ENCODE measurements around the gene TXNRD1. TPM values are rescaled to one million over a fixed set of nuclear protein-coding genes. Genes with fewer than 3 reads are reported as not detected.

Gene TXNRD1
- total RNA-seq, 1 experiment from 2014 or later: 327 TPM

DNA sequence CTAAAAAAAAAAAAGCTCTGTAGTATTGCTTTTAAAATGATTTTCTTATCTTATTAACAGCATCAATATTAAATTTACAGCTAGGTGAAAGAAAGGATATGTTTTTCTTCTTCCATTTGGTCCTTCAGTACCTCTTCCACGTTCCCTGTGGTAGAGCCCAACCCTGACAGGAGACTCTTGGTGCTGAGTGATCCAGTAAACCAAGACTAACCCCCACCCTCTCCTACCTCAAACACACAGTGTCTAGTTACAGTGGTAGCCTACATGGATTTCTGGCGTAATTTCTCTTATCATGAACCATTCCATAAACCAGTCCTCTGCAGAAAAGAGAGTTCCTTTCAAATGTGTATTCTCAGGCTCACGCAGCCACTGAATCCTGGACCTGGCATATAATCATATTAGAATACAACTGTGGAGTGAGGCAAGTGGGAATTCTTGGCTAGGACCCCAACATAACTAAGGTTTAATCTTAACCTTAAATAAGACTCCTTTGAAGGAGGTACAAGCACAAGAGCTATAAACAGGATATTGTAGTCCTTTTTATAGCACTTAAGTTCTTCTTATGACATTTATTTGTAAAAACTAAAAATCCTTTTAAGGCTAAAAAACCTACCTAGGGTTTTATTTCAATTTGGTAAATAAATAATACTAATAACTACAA is 27.1 kb downstream of the TXNRD1 start:
- POLR2A ChIA-PET: interaction anchor here (1.3 kb wide), 1 partner anchor 20 kb away, joined by 4 read pairs; no protein-coding TSS in a partner anchor
- H3K4me1 ChIP-seq (ENCODE audit: control insufficient read depth in 1 of 2, insufficient read depth in 2 of 2, low read length in 2 of 2): no peaks in the 10 kb centered on the region; a peak in 1 of 4 replicates
- no peaks in the 10 kb centered on the region for H3K9me2 ChIP-seq (ENCODE audit: insufficient read depth)
- TF ChIP-seq RAD21 (IDR thresholded peaks at IDR 0.05; ENCODE audit: low read depth) (no peak), EZH2phosphoT487 (IDR thresholded peaks at IDR 0.05; ENCODE audit: borderline replicate concordance) (no peak), FOSL1 (IDR thresholded peaks at IDR 0.05; ENCODE audit: low read depth) (no peak), ZNF274 (IDR thresholded peaks at IDR 0.05; ENCODE audit: low read depth, low read length) (no peak), TCF7L2 (IDR thresholded peaks at IDR 0.05; ENCODE audit: borderline replicate concordance, extremely low read depth, insufficient read depth, insufficient read length) (no peak), JUND (IDR thresholded peaks at IDR 0.05) (no peak), ZFX (IDR thresholded peaks at IDR 0.05) (no peak), POLR2A (IDR thresholded peaks at IDR 0.05; ENCODE audit: borderline replicate concordance, extremely low read depth, insufficient read depth, insufficient read length) (no peak), EGR1 (IDR thresholded peaks at IDR 0.05; ENCODE audit: low read depth) (no peak), YY1 (IDR thresholded peaks at IDR 0.05; ENCODE audit: extremely low read depth, insufficient replicate concordance, low read depth, low read length) (no peak)
- TF ChIP-seq, protein P1, sequence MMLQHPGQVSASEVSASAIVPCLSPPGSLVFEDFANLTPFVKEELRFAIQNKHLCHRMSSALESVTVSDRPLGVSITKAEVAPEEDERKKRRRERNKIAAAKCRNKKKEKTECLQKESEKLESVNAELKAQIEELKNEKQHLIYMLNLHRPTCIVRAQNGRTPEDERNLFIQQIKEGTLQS (IDR thresholded peaks at IDR 0.05): no peak
- TF ChIP-seq, protein P2, sequence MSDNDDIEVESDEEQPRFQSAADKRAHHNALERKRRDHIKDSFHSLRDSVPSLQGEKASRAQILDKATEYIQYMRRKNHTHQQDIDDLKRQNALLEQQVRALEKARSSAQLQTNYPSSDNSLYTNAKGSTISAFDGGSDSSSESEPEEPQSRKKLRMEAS (IDR thresholded peaks at IDR 0.05): no peak
- TF ChIP-seq, protein P3, sequence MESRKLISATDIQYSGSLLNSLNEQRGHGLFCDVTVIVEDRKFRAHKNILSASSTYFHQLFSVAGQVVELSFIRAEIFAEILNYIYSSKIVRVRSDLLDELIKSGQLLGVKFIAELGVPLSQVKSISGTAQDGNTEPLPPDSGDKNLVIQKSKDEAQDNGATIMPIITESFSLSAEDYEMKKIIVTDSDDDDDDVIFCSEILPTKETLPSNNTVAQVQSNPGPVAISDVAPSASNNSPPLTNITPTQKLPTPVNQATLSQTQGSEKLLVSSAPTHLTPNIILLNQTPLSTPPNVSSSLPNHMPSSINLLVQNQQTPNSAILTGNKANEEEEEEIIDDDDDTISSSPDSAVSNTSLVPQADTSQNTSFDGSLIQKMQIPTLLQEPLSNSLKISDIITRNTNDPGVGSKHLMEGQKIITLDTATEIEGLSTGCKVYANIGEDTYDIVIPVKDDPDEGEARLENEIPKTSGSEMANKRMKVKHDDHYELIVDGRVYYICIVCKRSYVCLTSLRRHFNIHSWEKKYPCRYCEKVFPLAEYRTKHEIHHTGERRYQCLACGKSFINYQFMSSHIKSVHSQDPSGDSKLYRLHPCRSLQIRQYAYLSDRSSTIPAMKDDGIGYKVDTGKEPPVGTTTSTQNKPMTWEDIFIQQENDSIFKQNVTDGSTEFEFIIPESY (IDR thresholded peaks at IDR 0.05; ENCODE audit: extremely low read depth, insufficient replicate concordance, low read length): no peak
- TF ChIP-seq, protein P4, sequence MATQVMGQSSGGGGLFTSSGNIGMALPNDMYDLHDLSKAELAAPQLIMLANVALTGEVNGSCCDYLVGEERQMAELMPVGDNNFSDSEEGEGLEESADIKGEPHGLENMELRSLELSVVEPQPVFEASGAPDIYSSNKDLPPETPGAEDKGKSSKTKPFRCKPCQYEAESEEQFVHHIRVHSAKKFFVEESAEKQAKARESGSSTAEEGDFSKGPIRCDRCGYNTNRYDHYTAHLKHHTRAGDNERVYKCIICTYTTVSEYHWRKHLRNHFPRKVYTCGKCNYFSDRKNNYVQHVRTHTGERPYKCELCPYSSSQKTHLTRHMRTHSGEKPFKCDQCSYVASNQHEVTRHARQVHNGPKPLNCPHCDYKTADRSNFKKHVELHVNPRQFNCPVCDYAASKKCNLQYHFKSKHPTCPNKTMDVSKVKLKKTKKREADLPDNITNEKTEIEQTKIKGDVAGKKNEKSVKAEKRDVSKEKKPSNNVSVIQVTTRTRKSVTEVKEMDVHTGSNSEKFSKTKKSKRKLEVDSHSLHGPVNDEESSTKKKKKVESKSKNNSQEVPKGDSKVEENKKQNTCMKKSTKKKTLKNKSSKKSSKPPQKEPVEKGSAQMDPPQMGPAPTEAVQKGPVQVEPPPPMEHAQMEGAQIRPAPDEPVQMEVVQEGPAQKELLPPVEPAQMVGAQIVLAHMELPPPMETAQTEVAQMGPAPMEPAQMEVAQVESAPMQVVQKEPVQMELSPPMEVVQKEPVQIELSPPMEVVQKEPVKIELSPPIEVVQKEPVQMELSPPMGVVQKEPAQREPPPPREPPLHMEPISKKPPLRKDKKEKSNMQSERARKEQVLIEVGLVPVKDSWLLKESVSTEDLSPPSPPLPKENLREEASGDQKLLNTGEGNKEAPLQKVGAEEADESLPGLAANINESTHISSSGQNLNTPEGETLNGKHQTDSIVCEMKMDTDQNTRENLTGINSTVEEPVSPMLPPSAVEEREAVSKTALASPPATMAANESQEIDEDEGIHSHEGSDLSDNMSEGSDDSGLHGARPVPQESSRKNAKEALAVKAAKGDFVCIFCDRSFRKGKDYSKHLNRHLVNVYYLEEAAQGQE (IDR thresholded peaks at IDR 0.05; ENCODE audit: low read depth): no peak
- intact Hi-C loops (cut with micrococcal nuclease): no loop called here
- H3K27me3 ChIP-seq (ENCODE audit: insufficient read depth, low read length): no peaks in the 10 kb centered on the region
- no peak overlapping the region for H3K4me2 ChIP-seq (ENCODE audit: low read length)
- no peaks in the 10 kb centered on the region for H4K20me1 ChIP-seq (ENCODE audit: insufficient read depth)
- no peak overlapping the region for H3K9ac ChIP-seq (ENCODE audit: low read length)
- H3K4me3 ChIP-seq (replicated peaks in 1 of 2; ENCODE audit: low read depth in 1 of 2, low read length in 2 of 2): no peak overlapping the region
- no peaks in the 10 kb centered on the region for H3K9me3 ChIP-seq (ENCODE audit: control insufficient read depth in 1 of 2, insufficient read depth in 1 of 2, low read depth in 1 of 2, low read length in 2 of 2)
- BruUV-seq (replicated peaks): no TSS peak
- no peak overlapping the region for H3K27ac ChIP-seq (ENCODE audit: low read depth, low read length)
- DNase-seq (ENCODE audit: low read depth, low spot score) (no peak), ATAC-seq (no peak)
- no peaks in the 10 kb centered on the region for H3K36me3 ChIP-seq (ENCODE audit: control insufficient read depth in 1 of 2, insufficient read depth in 2 of 2, low read length in 2 of 2)
- no peaks in the 10 kb centered on the region for H3K79me2 ChIP-seq (ENCODE audit: insufficient read depth, low read length)
- CTCF ChIA-PET: no interaction called here
- H2AFZ ChIP-seq (ENCODE audit: low read depth, low read length, poor library complexity, severe bottlenecking): no peak overlapping the region
- RAD21 ChIA-PET (ENCODE audit: low non-redundant PET in 1 of 2, low total read pairs in 2 of 2, uncharacterized antibody in 2 of 2, unreplicated experiment in 2 of 2): no interaction called here
